Chondrocyte (in vitro differentiated cells): ENCODE results near the gene INMT. TPM values are rescaled to one million over a fixed set of nuclear protein-coding genes. Genes with fewer than 3 reads are reported as not detected.

ENCODE experiments used
- DNase-seq: peaks from one replicate; pipeline ENCODE4 v3.0.0; 2021; ENCODE audit warnings: mixed read lengths, low spot score
- H3K27ac Mint-ChIP-seq: one replicate; pipeline ENCODE4 v1.8.0; 2021; ENCODE audit warnings: mild to moderate bottlenecking, moderate library complexity, mixed read lengths; ENCODE audit not compliant: unreplicated experiment
- H3K27me3 Mint-ChIP-seq: 2 replicates; pipeline ENCODE4 v1.8.0; 2021; ENCODE audit warnings: low read depth, mixed read lengths
- H3K36me3 Mint-ChIP-seq: 2 replicates; pipeline ENCODE4 v1.8.0; 2021; ENCODE audit warnings: low read depth, mixed read lengths
- H3K4me1 Mint-ChIP-seq: 2 replicates; pipeline ENCODE4 v1.8.0; 2021; ENCODE audit warnings: low read depth, mild to moderate bottlenecking, mixed read lengths
- H3K4me3 Mint-ChIP-seq: one replicate; pipeline ENCODE4 v1.8.0; 2021; ENCODE audit warnings: mild to moderate bottlenecking, moderate library complexity, mixed read lengths; ENCODE audit not compliant: unreplicated experiment
- H3K9me3 Mint-ChIP-seq: 2 replicates; pipeline ENCODE4 v1.8.0; 2021; ENCODE audit warnings: low read depth, mixed read lengths
- CTCF ChIP-seq: fragments of 200-600 bp; sonication (generic); IDR thresholded peaks from 2 replicates; pipeline ENCODE4 v1.5.0; 2021; ENCODE audit warnings: antibody characterized with exemption, mild to moderate bottlenecking, moderate library complexity
- total RNA-seq: library from RNA; stranded (reverse); gene quantifications from 3 replicates; pipeline ENCODE4 v1.2.1, GENCODE V29; 2021

The INMT gene
- total RNA-seq, 1 donor from 2014 or later: 73.2 TPM

- peaks cover 20% of the 10 kb centered on the region for H3K36me3 Mint-ChIP-seq
- no peaks in the 10 kb centered on the region for H3K27me3 Mint-ChIP-seq
- no peak for TF ChIP-seq CTCF
- DNase-seq: no peak
- no peak overlapping the region for H3K27ac Mint-ChIP-seq
- no peak overlapping the region for H3K4me3 Mint-ChIP-seq
- peaks cover 25% of the 10 kb centered on the region for H3K4me1 Mint-ChIP-seq
- H3K9me3 Mint-ChIP-seq: no peaks in the 10 kb centered on the region
Measured at GRCh38 chr7:30790356-30790755, 38.4 kb downstream of the INMT start.

GRCh38 chr7:30791114-30791513 lies 39.2 kb downstream of the INMT start:
- H3K9me3 Mint-ChIP-seq: no peaks in the 10 kb centered on the region
- no peaks in the 10 kb centered on the region for H3K27me3 Mint-ChIP-seq
- no peak overlapping the region for H3K4me3 Mint-ChIP-seq
- peaks cover 13% of the 10 kb centered on the region for H3K36me3 Mint-ChIP-seq
- peaks cover 32% of the 10 kb centered on the region for H3K4me1 Mint-ChIP-seq
- TF ChIP-seq CTCF: peak; percentile 19
- DNase-seq: no peak
- no peak overlapping the region for H3K27ac Mint-ChIP-seq

- H3K27me3 Mint-ChIP-seq: no peaks in the 10 kb centered on the region
- TF ChIP-seq CTCF: no peak
- no peak overlapping the region for H3K27ac Mint-ChIP-seq
- no peak overlapping the region for H3K4me3 Mint-ChIP-seq
- no peaks in the 10 kb centered on the region for H3K9me3 Mint-ChIP-seq
- H3K4me1 Mint-ChIP-seq: peaks cover 44% of the 10 kb centered on the region
- H3K36me3 Mint-ChIP-seq: peaks cover 7% of the 10 kb centered on the region
- no peak for DNase-seq
Measured at GRCh38 chr7:30795161-30795948, 43.4 kb downstream of the INMT start.

- DNase-seq: no peak
- H3K27me3 Mint-ChIP-seq: no peaks in the 10 kb centered on the region
- peaks cover 45% of the 10 kb centered on the region for H3K4me1 Mint-ChIP-seq
- H3K4me3 Mint-ChIP-seq: no peak overlapping the region
- peak overlapping the region; percentile 52 for H3K27ac Mint-ChIP-seq
- no peaks in the 10 kb centered on the region for H3K9me3 Mint-ChIP-seq
- TF ChIP-seq CTCF: no peak
- peaks cover 3% of the 10 kb centered on the region for H3K36me3 Mint-ChIP-seq
Measured at GRCh38 chr7:30796105-30796869, 44.4 kb downstream of the INMT start.

- Mint-ChIP-seq H3K4me3 (no peak overlapping the region), H3K27ac (peak overlapping the region; percentile 3), H3K4me1 (peaks cover 45% of the 10 kb centered on the region), H3K27me3 (no peaks in the 10 kb centered on the region), H3K36me3 (peaks cover 2% of the 10 kb centered on the region), H3K9me3 (no peaks in the 10 kb centered on the region)
- DNase-seq: no peak
- TF ChIP-seq CTCF: no peak
Measured at GRCh38 chr7:30797176-30798040, 45.5 kb downstream of the INMT start.
